Heart left ventricle (tissue), 13 donors: ENCODE data around the gene HOXC5.

ENCODE experiments used
- CTCF ChIP-seq, 12 donors: fragments of 200-600 bp; sonication (generic) in 4 of 12; IDR thresholded peaks; one replicate each; pipeline versions ENCODE4 v1.5.0 to v1.8.0; 2018 to 2022; ENCODE audit warnings: antibody characterized with exemption in 12 of 12, mild to moderate bottlenecking in 5 of 12
- POLR2A ChIP-seq, 2 donors: fragments of 450-650 bp; IDR thresholded peaks; one replicate each; pipeline ENCODE4 v1.6.1; 2017; ENCODE audit warnings: antibody characterized with exemption in 2 of 2, mild to moderate bottlenecking in 2 of 2, moderate library complexity in 2 of 2
- donor health status: ischemic (EF 13 %, LVEDD 7.1; RV severe dilation, severe dysfunction).
- donor health status: DM: no; HTN: yes; CAD: no.
- donor health status: DM: no; HTN: no; CAD: no.
- donor health status: ischemic (EF 25% LVEDD 6.9; RV normal size, moderate dysfunction).
- donor health status: ischemic (EF 25% LVEDD 5.7; RV mildly dilated, moderate dysfunction).
- donor health status: ischemic (EF 35%, LVEDD 5.7; RV mildly dilated, moderate dysfunction).
- donor health status: nonischemic (EF 11% LVEDD 7.7; RV severe dilation, severe dysfunction).
- donor health status: DM: yes; HTN: yes; CAD: no.
- donor health status: PGD.
- donor health status: ischemic (EF 29% LVEDD 5.4; RV normal size, mild dysfunction).
- donor health status: nonischemic (EF 23%, LVEDD 6.1; RV moderate dilation, normal function).

DNA sequence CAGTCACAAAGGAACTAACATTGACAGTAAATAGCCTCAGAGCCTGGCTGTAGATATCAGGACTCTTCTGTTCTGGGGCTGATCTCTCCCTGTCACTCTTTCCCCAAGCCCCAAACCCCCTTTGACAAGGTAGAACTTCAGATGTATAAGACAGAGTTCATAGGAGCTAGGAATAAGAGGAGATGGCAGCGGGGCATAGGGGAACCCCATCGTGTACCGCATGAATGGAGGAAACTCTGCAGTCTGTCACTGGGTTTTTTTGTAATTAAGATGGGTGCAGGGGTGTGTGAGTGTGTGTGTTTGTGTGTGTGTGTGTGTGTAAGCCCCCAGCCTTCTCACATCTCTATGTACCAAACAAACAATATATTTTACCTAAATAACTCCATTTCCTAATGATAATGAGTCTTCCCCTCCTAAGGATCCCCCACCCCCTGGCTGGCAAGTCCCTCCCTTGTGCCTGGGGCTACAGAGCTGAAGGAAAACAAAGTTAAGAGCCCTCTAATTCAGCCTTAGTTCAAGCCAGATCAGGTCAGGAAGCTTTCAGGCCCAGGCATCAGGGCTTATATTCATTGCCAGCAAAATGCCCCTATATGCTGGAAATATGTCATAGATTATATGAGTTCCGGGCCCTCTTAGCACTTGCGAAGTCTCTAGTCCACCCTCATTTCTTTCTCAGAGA, 11.7 kb downstream of the HOXC5 start:
- TF ChIP-seq POLR2A (IDR thresholded peaks at IDR 0.05) (no peak), CTCF (IDR thresholded peaks at IDR 0.05) (no peak)
